HCT116 (cell line): Measurements from ENCODE around the gene SLC25A43. TPM values are rescaled to one million over a fixed set of nuclear protein-coding genes. Genes with fewer than 3 reads are reported as not detected.
"Not testable (repeated sequence)": the region's sequence is repeated elsewhere in the genome, so short reads cannot be mapped to it uniquely, and the experiment has no call there.

Experiments
- ATAC-seq: fragments of 200-7000 bp; cut with Tn5 transposase; 2 replicates; pipeline ENCODE4 v1.9.1; 2020; ENCODE audit warnings: mild to moderate bottlenecking, moderate library complexity
- BruUV-seq: library from RNA; stranded (reverse); fragments of 400-500 nt; replicated peaks from 2 replicates; lab custom pipeline; 2021; lab: Mats Ljungman, UMichigan
- CTCF ChIA-PET: fragments of 300-600 bp; sonication (Branson Sonifier 250); formaldehyde crosslinking; loops from one replicate; lab custom pipeline; 2021; ENCODE audit warnings: antibody characterized with exemption; lab: Charles Lee
- POLR2A ChIA-PET: fragments of 300-600, 350-600 bp; sonication (Branson Sonifier 250); formaldehyde crosslinking; loops from one replicate; lab custom pipeline; 2021; ENCODE audit warnings: antibody characterized with exemption; lab: Charles Lee
- RAD21 ChIA-PET, 2 experiments: fragments of 300-600 bp; sonication (Branson Sonifier 250); formaldehyde crosslinking; loops; one replicate each; lab custom pipeline; 2023; ENCODE audit warnings: low total read pairs in 2 of 2; ENCODE audit not compliant: uncharacterized antibody in 2 of 2, unreplicated experiment in 2 of 2, low non-redundant PET in 1 of 2; lab: Charles Lee
- DNase-seq: peaks from one replicate; pipeline ENCODE4 v3.0.0-alpha.2; 2010; ENCODE audit warnings: low read depth, low spot score
- H2AFZ ChIP-seq: fragments of 200-600 bp; shearing (Covaris generic), sonication (generic); 2 replicates; pipeline ENCODE4 v1.6.1; 2017; ENCODE audit warnings: low read depth, mixed run types, mixed read lengths, antibody characterized with exemption, low read length; ENCODE audit not compliant: poor library complexity, severe bottlenecking
- H3K27ac ChIP-seq: 2 replicates; pipeline ENCODE4 v1.5.1; 2012; ENCODE audit warnings: low read depth, low read length
- H3K27me3 ChIP-seq: fragments of 200-600 bp; sonication (generic); 2 replicates; pipeline ENCODE4 v1.6.1; 2016; ENCODE audit warnings: mixed run types, low read length, mixed read lengths; ENCODE audit not compliant: insufficient read depth
- H3K36me3 ChIP-seq, 2 experiments: fragments of 200-500 bp in 1 of 2; fragments of 200-600 bp in 1 of 2; sonication (Bioruptor generic) in 1 of 2; sonication (generic) in 1 of 2; 2 replicates each; pipeline versions ENCODE4 v1.5.1 to v1.6.1; 2014 to 2016; ENCODE audit warnings: low read length in 2 of 2, inconsistent platforms in 1 of 2, mixed read lengths in 1 of 2, mixed run types in 1 of 2; ENCODE audit not compliant: insufficient read depth in 2 of 2, control insufficient read depth in 1 of 2
- H3K4me1 ChIP-seq, 2 experiments: fragments of 200-600 bp in 1 of 2; sonication (generic) in 1 of 2; 2 replicates each; pipeline versions ENCODE4 v1.5.1 to v1.6.1; 2012 to 2017; ENCODE audit warnings: low read length in 2 of 2, inconsistent platforms in 1 of 2, mild to moderate bottlenecking in 1 of 2, mixed read lengths in 1 of 2, mixed run types in 1 of 2, moderate library complexity in 1 of 2; ENCODE audit not compliant: insufficient read depth in 2 of 2, control insufficient read depth in 1 of 2
- H3K4me2 ChIP-seq: fragments of 200-600 bp; sonication (generic); 2 replicates; pipeline ENCODE4 v1.6.1; 2017; ENCODE audit warnings: mixed run types, low read length, mixed read lengths
- H3K4me3 ChIP-seq, 2 experiments: fragments of 200-600 bp in 1 of 2; sonication (generic) in 1 of 2; replicated peaks in 1 of 2; 2 replicates each; pipeline ENCODE4 v1.5.1; 2011 to 2016; ENCODE audit warnings: low read length in 2 of 2, control low read depth in 1 of 2, low read depth in 1 of 2, mild to moderate bottlenecking in 1 of 2, mixed read lengths in 1 of 2, mixed run types in 1 of 2
- H3K79me2 ChIP-seq: fragments of 200-600 bp; sonication (generic); 2 replicates; pipeline ENCODE4 v1.6.1; 2017; ENCODE audit warnings: mild to moderate bottlenecking, mixed run types, low read length, moderate library complexity, mixed read lengths; ENCODE audit not compliant: insufficient read depth
- H3K9ac ChIP-seq: fragments of 200-600 bp; sonication (generic); 2 replicates; pipeline ENCODE4 v1.6.1; 2016; ENCODE audit warnings: low read length, mixed read lengths
- H3K9me2 ChIP-seq: fragments of 200-600 bp; sonication (generic), shearing (Covaris generic); 2 replicates; pipeline ENCODE4 v1.6.1; 2017; ENCODE audit warnings: mixed run types, mild to moderate bottlenecking, moderate library complexity; ENCODE audit not compliant: insufficient read depth
- H3K9me3 ChIP-seq, 2 experiments: fragments of 200-500 bp in 1 of 2; fragments of 200-600 bp in 1 of 2; sonication (Bioruptor generic) in 1 of 2; sonication (generic) in 1 of 2; 2 replicates each; pipeline ENCODE4 v1.6.1; 2014 to 2017; ENCODE audit warnings: low read length in 2 of 2, mixed read lengths in 2 of 2, inconsistent platforms in 1 of 2, low read depth in 1 of 2, mild to moderate bottlenecking in 1 of 2, mixed run types in 1 of 2, moderate library complexity in 1 of 2; ENCODE audit not compliant: control insufficient read depth in 1 of 2, insufficient read depth in 1 of 2
- H4K20me1 ChIP-seq: fragments of 200-600 bp; sonication (generic), shearing (Covaris generic); 2 replicates; pipeline ENCODE4 v1.6.1; 2017; ENCODE audit warnings: mixed run types, mild to moderate bottlenecking, moderate library complexity; ENCODE audit not compliant: insufficient read depth
- ATF3 ChIP-seq: IDR thresholded peaks from 2 replicates; pipeline ENCODE4 v1.6.1; 2012
- CBX3 ChIP-seq: IDR thresholded peaks from 2 replicates; pipeline ENCODE4 v1.6.1; 2012; ENCODE audit warnings: low read depth
- CTCF ChIP-seq, 3 experiments: fragments of 200-600 bp in 1 of 3; sonication (generic) in 1 of 3; IDR thresholded peaks in 2 of 3; conservative IDR thresholded peaks in 1 of 3; 2 replicates each; pipeline ENCODE4 v1.5.1; 2012 to 2017; ENCODE audit warnings: low read depth in 2 of 3, low read length in 2 of 3, antibody characterized with exemption in 1 of 3, borderline replicate concordance in 1 of 3, control low read depth in 1 of 3, mild to moderate bottlenecking in 1 of 3, mixed read lengths in 1 of 3, mixed run types in 1 of 3, moderate library complexity in 1 of 3; ENCODE audit not compliant: insufficient read depth in 1 of 3
- EGR1 ChIP-seq: IDR thresholded peaks from 2 replicates; pipeline ENCODE4 v1.6.1; 2012; ENCODE audit warnings: low read depth
- ELF1 ChIP-seq: IDR thresholded peaks from 2 replicates; pipeline ENCODE4 v1.6.1; 2012; ENCODE audit warnings: low read depth, borderline replicate concordance
- EZH2 ChIP-seq: fragments of 200-600 bp; sonication (generic); IDR thresholded peaks from 2 replicates; pipeline ENCODE4 v1.6.1; 2017; ENCODE audit warnings: antibody characterized with exemption, mixed run types
- MAX ChIP-seq: IDR thresholded peaks from 2 replicates; pipeline ENCODE4 v1.6.1; 2012
- POLR2AphosphoS5 ChIP-seq: IDR thresholded peaks from 2 replicates; pipeline ENCODE4 v1.6.1; 2011; ENCODE audit warnings: mild to moderate bottlenecking, low read depth, low read length, moderate library complexity
- SP1 ChIP-seq: IDR thresholded peaks from 2 replicates; pipeline ENCODE4 v1.6.1; 2012; ENCODE audit warnings: low read depth
- SRF ChIP-seq: IDR thresholded peaks from 2 replicates; pipeline ENCODE4 v1.6.1; 2012; ENCODE audit warnings: low read depth
- ZBTB33 ChIP-seq: IDR thresholded peaks from 2 replicates; pipeline ENCODE4 v1.6.1; 2011; ENCODE audit warnings: mild to moderate bottlenecking, low read length, moderate library complexity; ENCODE audit not compliant: insufficient replicate concordance; ENCODE audit errors: extremely low read depth
- ZFX ChIP-seq: fragments of 450-650 bp; IDR thresholded peaks from 2 replicates; pipeline ENCODE4 v1.6.1; 2017
- ZNF274 ChIP-seq: fragments of 200-500 bp; sonication (Bioruptor generic); IDR thresholded peaks from 2 replicates; pipeline ENCODE4 v1.6.1; 2014; ENCODE audit warnings: mild to moderate bottlenecking, low read depth, low read length, inconsistent platforms
- intact Hi-C: fragments of 100-400 bp; cut with micrococcal nuclease; formaldehyde crosslinking; loops from 2 replicates; pipeline ENCODE4 v1.10.0; 2022
- total RNA-seq: library from RNA; stranded (reverse); gene quantifications from one replicate; pipeline ENCODE4 v1.2.1, GENCODE V29; 2021; ENCODE audit not compliant: unreplicated experiment

SLC25A43 gene
- total RNA-seq, 1 experiment from 2014 or later, result 14.1 TPM

- ATAC-seq (no peak), DNase-seq (no peak)
- H3K27ac ChIP-seq, result no peak overlapping the region
- no peaks in the 10 kb centered on the region for H3K79me2 ChIP-seq
- POLR2A ChIA-PET, result no interaction called here
- no peaks in the 10 kb centered on the region for H4K20me1 ChIP-seq
- RAD21 ChIA-PET, result no interaction called here
- BruUV-seq, result no TSS peak
- no peaks in the 10 kb centered on the region for H3K36me3 ChIP-seq
- H3K4me3 ChIP-seq, result no peak overlapping the region
- H3K9ac ChIP-seq, result no peak overlapping the region
- H3K9me2 ChIP-seq, result no peaks in the 10 kb centered on the region
- CTCF ChIA-PET, result no interaction called here
- no peak for TF ChIP-seq MAX
- TF ChIP-seq CBX3, result no peak
- TF ChIP-seq ZFX, result no peak
- TF ChIP-seq EGR1, result no peak
- TF ChIP-seq POLR2AphosphoS5, result no peak
- no peak for TF ChIP-seq SP1
- TF ChIP-seq SRF, result no peak
- TF ChIP-seq ZNF274, result no peak
- no peak for TF ChIP-seq ATF3
- no peak for TF ChIP-seq ZBTB33
- TF ChIP-seq CTCF (IDR thresholded peaks at IDR 0.05 in 2 of 3, conservative IDR thresholded peaks at IDR 0.05 in 1 of 3; ENCODE audit: borderline replicate concordance in 1 of 3, insufficient read depth in 1 of 3, low read depth in 2 of 3, low read length in 2 of 3), result no peak
- no peak for TF ChIP-seq ELF1
- no peak for TF ChIP-seq EZH2
- no peaks in the 10 kb centered on the region for H3K27me3 ChIP-seq
- intact Hi-C loops, result no loop called here
- H3K9me3 ChIP-seq, result no peaks in the 10 kb centered on the region
- H3K4me2 ChIP-seq, result no peak overlapping the region
- no peak overlapping the region for H2AFZ ChIP-seq
- no peaks in the 10 kb centered on the region for H3K4me1 ChIP-seq
Observed at GRCh38 chrX:119359618-119360382, 39.3 kb upstream of the SLC25A43 start.

GRCh38 chrX:119361451-119361850 lies 37.7 kb upstream of the SLC25A43 start:
- ATAC-seq, BruUV-seq, H3K79me2 ChIP-seq, CTCF ChIA-PET, H3K36me3 ChIP-seq, H3K9me2 ChIP-seq, POLR2A ChIA-PET, H3K27me3 ChIP-seq, H3K4me2 ChIP-seq, H3K4me3 ChIP-seq, H3K27ac ChIP-seq, H4K20me1 ChIP-seq, intact Hi-C loops, RAD21 ChIA-PET, H3K4me1 ChIP-seq, H3K9me3 ChIP-seq, H3K9ac ChIP-seq, H2AFZ ChIP-seq, DNase-seq: not testable (repeated sequence)
